ENCODE results near the gene TSPAN18.

Gene TSPAN18

DNA sequence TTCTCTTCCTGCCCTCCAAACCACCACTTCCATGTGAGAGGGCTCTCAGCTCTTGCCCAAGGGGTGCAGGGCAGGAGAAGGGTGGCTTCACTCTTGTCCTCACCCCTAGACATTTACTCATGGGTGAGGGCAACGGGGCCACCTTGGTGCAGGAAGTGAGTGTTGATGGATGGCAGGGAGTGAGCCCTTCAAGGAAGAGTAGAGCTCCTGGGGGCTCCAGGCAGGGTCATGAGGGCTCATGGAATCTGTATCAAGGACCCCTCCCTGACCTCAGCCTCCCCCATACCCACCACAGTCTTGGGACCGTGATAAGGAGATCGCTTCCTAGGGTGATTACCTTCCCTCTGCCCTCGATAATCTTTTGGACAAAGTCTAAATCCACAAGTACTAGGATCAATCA lies 37.8 kb downstream of the TSPAN18 start:
- DNase-seq (ENCODE audit: insufficient read length) (no peak), FAIRE-seq (no peak)
- TF ChIP-seq TAF1 (IDR thresholded peaks at IDR 0.05; ENCODE audit: borderline replicate concordance, low read depth, low read length) (no peak), POLR2AphosphoS5 (IDR thresholded peaks at IDR 0.05; ENCODE audit: low read depth, low read length) (no peak), POLR2A (IDR thresholded peaks at IDR 0.05; ENCODE audit: low read depth, low read length) (no peak)

DNA sequence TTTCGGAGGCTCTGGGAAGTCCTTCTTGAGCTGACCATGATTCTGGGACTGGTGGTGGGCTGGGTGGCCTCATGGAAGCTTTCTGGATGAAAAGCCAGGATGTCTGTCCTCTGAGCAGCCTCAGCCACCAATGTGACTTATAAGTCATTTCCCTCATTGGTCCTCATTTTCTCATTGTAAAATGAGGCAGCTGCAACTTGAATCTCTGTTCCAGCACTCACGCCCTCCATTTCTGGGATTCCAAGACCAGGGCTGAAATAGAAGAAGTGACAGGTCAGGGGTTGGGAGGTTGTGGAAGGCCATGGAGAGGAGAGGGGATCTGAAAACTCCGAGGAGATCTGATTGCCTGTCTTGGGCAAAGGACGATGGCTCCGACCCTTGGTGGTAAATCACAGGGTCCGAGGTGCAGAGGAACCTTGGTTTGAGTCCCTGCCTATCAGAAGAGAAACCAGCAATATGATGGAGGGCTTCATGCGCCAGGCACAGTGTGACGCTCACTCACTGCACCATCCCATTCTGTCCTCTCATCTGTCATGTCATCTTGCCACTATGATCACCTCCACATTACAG lies 38.3 kb downstream of the TSPAN18 start:
- DNase-seq (ENCODE audit: insufficient read length), result no peak
- FAIRE-seq, result no peak
- no peak for TF ChIP-seq TAF1 (IDR thresholded peaks at IDR 0.05; ENCODE audit: borderline replicate concordance, low read depth, low read length)
- no peak for TF ChIP-seq POLR2A (IDR thresholded peaks at IDR 0.05; ENCODE audit: low read depth, low read length)
- no peak for TF ChIP-seq POLR2AphosphoS5 (IDR thresholded peaks at IDR 0.05; ENCODE audit: low read depth, low read length)

DNA sequence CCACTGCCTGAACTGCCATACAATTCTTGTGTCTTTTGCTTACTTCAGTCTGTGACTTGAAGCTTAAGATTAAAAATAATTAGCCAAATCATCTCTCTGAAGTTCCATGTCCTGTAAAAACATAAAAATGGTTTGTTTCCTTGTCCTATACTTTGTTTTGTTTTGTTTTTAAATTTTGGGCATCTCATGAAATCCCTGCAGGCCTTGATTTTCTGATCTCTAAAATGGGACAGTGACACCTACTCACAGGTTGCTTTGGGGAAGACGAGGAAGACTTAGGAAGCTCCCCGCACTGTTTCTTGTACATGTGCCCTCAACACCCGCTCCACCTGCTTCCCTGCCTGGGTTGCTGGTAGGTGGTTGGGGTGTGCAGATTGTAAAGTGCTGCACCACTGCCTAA lies 38.9 kb downstream of the TSPAN18 start:
- FAIRE-seq (no peak), DNase-seq (ENCODE audit: insufficient read length) (no peak)
- TF ChIP-seq TAF1 (IDR thresholded peaks at IDR 0.05; ENCODE audit: borderline replicate concordance, low read depth, low read length), result no peak

DNA sequence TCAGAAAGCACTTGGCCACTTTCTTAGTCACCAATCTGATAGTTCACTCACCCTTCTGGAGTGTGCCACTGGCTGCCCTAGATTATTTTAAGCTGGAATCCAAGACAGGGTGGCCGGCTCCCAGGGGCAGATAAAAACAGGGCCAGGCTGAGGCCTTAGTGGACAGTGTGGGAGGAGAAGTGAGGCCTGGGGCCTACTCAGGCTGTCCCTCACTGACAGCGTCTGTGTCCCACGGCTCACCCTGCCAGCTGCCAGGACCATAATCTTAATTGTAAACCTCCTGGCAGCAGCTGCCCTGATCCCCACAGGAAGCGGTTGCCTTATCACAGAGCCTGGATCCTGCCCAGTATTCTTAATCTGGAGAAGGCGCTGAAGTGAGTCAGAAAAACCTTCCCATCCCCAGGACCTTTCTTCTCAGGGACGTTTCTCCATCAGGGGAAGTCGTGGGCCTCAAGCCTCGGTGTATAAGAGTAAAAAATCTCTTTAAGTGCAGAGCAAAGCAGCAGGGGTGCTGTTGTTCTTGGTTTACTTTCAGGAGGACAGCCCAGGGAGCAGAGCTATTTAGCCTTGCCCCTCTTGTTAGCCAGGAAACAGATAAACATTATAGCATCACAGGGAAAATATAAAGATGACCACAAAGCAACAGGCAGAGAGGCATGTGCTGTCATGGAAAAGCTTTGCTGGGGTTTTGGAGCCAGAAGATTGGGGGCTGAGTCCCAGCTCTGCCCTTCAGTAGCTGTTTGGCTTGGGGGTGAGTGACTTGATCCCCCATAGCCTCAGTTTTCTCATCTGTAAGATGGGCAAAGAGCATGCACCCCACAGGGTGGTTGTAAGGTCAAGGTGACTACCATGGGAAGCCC lies 39.6 kb downstream of the TSPAN18 start:
- TF ChIP-seq POLR2A (IDR thresholded peaks at IDR 0.05; ENCODE audit: low read depth, low read length) (no peak), TAF1 (IDR thresholded peaks at IDR 0.05; ENCODE audit: borderline replicate concordance, low read depth, low read length) (no peak), POLR2AphosphoS5 (IDR thresholded peaks at IDR 0.05; ENCODE audit: low read depth, low read length) (no peak)
- no peak for FAIRE-seq
- no peak for DNase-seq (ENCODE audit: insufficient read length)

DNA sequence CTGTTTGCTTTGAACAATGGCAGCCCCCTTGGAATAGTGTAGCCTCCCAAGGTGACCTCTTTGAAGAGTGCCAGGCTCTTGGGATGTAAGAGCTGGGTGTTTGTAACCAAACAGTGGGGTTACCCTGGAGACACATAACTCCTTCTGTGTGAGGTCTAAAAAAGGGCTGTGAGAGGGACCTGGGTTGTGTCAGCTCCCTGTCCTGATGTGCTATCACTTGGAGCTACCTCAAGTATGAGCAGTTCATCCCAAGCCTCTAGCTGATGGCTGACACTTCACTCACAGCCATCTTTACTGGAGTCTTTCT lies 40.2 kb downstream of the TSPAN18 start:
- FAIRE-seq (no peak), DNase-seq (ENCODE audit: insufficient read length) (no peak)
- TF ChIP-seq TAF1 (IDR thresholded peaks at IDR 0.05; ENCODE audit: borderline replicate concordance, low read depth, low read length) (no peak), POLR2A (IDR thresholded peaks at IDR 0.05; ENCODE audit: low read depth, low read length) (no peak), POLR2AphosphoS5 (IDR thresholded peaks at IDR 0.05; ENCODE audit: low read depth, low read length) (no peak)

DNA sequence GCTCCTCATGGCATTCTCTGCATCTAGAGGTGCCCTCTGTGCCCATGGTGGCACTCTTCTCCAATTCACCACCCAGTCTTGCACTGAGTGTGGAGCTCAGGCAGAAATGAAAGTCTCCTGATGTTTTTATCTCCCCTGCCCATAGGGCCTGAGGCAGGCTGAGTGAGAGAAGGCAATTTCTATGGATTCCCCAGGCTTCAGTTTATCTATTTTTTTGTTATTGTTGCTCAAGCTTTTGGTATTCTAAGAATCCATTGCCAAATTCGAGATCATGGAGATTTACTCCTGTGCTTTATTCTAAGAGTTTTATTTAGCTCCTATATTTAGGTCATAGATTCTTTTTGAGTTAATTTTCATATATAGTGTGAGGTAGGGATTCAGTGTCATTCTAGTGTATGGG lies 40.7 kb downstream of the TSPAN18 start:
- DNase-seq (ENCODE audit: insufficient read length), result no peak
- no peak for FAIRE-seq
- TF ChIP-seq TAF1 (IDR thresholded peaks at IDR 0.05; ENCODE audit: borderline replicate concordance, low read depth, low read length) (no peak), POLR2AphosphoS5 (IDR thresholded peaks at IDR 0.05; ENCODE audit: low read depth, low read length) (no peak), POLR2A (IDR thresholded peaks at IDR 0.05; ENCODE audit: low read depth, low read length) (no peak)

DNA sequence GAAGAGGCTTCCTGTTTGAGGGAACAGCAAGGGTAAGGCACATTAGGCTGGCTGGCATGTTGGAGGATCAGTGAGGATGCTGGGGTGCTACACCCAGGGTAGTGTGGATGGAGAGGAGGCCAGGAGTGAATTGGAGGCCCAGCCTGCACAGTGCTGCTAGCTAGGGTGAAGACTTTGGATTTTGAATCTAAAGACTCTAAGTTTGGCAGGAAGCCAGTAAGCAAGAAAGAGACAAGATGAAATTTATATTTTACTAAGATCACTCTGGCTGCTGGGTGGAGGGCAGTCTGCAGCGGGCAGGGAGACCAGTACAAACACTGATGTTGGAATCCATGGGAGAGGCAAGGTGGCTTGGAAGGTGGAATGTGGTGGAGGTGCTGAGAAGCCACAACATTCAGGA lies 43.6 kb downstream of the TSPAN18 start:
- no peak for TF ChIP-seq TAF1 (IDR thresholded peaks at IDR 0.05; ENCODE audit: borderline replicate concordance, low read depth, low read length)
- TF ChIP-seq POLR2AphosphoS5 (IDR thresholded peaks at IDR 0.05; ENCODE audit: low read depth, low read length), result no peak
- TF ChIP-seq POLR2A (IDR thresholded peaks at IDR 0.05; ENCODE audit: low read depth, low read length), result no peak
- DNase-seq (ENCODE audit: insufficient read length), result no peak
- FAIRE-seq, result no peak

DNA sequence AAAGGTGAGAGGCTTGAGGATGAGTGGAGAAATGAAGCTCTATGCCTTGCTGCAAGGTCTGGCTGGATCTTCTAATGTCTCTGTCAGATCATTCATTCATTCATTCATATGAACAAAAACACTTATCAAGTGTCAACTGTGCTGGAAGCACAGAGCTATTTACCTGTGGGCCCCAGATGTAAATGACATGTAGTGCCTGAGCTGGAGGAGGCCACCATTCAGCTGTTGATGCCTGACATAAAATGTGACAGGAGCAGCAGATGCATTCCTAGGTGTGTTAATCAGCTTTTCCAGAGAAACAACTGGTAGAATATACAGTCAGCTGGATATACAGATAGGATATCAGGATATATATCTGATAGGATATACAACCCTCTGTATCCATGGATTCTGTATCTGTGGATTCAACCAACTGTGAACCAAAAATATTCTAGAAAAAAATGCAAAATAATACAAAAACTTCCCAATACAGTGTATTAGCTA lies 44.5 kb downstream of the TSPAN18 start:
- no peak for DNase-seq (ENCODE audit: insufficient read length)
- no peak for FAIRE-seq
- TF ChIP-seq POLR2A (IDR thresholded peaks at IDR 0.05; ENCODE audit: low read depth, low read length) (no peak), POLR2AphosphoS5 (IDR thresholded peaks at IDR 0.05; ENCODE audit: low read depth, low read length) (no peak), TAF1 (IDR thresholded peaks at IDR 0.05; ENCODE audit: borderline replicate concordance, low read depth, low read length) (no peak)

DNA sequence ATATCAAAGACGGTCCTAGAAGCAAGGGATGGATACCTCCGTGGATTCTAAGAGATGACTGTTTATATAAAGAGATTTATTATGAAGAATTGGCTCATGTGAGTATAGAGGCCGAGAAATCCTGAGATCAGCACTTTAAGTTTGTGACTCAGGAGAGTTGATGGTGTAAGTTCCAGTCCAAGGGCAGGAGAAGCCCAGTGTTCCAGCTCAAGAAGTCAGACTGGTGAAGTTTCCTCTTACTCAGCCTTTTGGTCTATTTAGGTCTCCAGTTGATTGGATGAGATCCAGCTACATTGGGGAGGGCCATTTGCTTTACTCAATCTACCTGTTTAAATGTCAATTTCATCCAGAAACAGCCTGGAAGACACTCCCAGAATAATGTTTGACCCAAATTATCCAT lies 45.1 kb downstream of the TSPAN18 start:
- FAIRE-seq (no peak), DNase-seq (ENCODE audit: insufficient read length) (no peak)
- TF ChIP-seq POLR2A (IDR thresholded peaks at IDR 0.05; ENCODE audit: low read depth, low read length) (no peak), TAF1 (IDR thresholded peaks at IDR 0.05; ENCODE audit: borderline replicate concordance, low read depth, low read length) (no peak), POLR2AphosphoS5 (IDR thresholded peaks at IDR 0.05; ENCODE audit: low read depth, low read length) (no peak)

DNA sequence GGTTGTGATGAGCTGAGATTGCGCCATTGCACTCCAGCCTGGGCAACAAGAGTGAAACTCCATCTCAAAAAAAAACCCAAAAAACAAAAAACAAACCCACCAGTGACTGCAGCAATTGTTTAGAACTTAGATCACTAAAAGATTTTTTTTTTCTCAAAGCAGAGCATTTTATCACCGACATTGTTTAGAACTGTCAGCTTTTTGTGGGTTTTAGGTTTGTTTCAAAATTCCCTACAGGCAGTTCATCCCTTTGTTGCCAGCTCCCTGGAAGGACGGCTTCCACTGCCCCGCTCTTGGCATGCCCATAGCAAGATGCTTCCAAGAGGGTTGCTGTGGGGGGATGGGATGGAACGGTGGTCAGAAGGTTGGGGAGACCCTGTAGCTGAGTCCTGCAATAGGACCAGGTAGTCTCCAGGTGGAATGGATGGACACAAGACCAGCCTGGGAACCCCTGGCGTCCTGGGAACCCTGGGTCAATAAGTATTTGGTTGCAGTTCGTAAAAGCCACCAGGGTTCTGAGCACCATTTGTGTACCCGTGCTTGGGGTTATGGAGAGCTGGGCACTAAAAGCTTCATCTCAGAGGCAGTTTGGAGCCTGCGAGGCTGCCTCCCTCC lies 46.7 kb downstream of the TSPAN18 start:
- no peak for FAIRE-seq

DNA sequence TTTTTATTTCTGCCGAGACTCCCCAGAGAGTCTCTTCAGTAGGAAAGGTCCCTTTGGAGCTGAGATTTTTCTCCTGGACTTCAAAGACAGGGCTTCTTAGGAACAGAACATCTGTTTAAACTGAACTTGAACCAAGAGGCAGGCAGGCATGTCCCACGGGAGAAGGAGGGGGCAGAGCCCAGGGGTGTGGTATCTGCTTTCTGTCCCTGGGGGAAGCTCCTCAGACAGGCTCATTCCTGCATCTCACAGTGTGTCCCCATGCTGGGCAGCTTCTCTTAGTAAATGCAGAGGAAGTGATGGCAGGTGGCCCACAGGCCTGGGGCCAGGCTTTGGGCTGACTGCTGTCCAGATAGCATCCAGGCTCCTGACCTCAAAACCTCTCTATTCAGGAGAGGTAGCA lies 47.3 kb downstream of the TSPAN18 start:
- TF ChIP-seq TAF1 (IDR thresholded peaks at IDR 0.05; ENCODE audit: borderline replicate concordance, low read depth, low read length) (no peak), POLR2A (IDR thresholded peaks at IDR 0.05; ENCODE audit: low read depth, low read length) (no peak), POLR2AphosphoS5 (IDR thresholded peaks at IDR 0.05; ENCODE audit: low read depth, low read length) (no peak)
- FAIRE-seq (no peak), DNase-seq (ENCODE audit: insufficient read length) (no peak)

More for the DNA sequence above, 46.7 kb downstream of the TSPAN18 start:
- no peak for DNase-seq (ENCODE audit: insufficient read length)
- no peak for TF ChIP-seq POLR2AphosphoS5 (IDR thresholded peaks at IDR 0.05; ENCODE audit: low read depth, low read length)
- TF ChIP-seq POLR2A (IDR thresholded peaks at IDR 0.05; ENCODE audit: low read depth, low read length), result no peak
- no peak for TF ChIP-seq TAF1 (IDR thresholded peaks at IDR 0.05; ENCODE audit: borderline replicate concordance, low read depth, low read length)

DNA sequence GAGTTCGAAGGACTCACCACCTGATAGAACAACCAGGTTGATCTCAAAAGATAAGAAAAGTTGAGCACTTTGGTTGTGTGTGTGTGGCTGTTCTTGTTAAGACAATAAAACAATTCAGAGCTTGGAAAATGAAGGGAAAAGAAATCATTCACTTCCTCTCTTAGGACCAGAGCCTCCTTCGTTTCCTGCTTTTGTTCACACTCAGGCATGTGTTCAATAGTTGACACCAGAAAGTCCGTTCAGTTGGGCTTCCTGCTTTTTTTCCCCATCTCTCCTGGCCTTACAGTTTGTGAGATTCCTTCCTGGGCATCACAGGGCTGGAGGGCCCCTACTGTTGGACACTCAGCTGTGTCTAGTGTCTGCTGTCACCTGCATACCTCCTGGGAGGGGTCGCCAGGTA lies 48.0 kb downstream of the TSPAN18 start:
- DNase-seq (ENCODE audit: insufficient read length) (no peak), FAIRE-seq (no peak)
- TF ChIP-seq TAF1 (IDR thresholded peaks at IDR 0.05; ENCODE audit: borderline replicate concordance, low read depth, low read length), result no peak
- no peak for TF ChIP-seq POLR2A (IDR thresholded peaks at IDR 0.05; ENCODE audit: low read depth, low read length)
- no peak for TF ChIP-seq POLR2AphosphoS5 (IDR thresholded peaks at IDR 0.05; ENCODE audit: low read depth, low read length)
